Liver (tissue), 9 donors: ENCODE results near the gene CLEC20A. TPM values are rescaled to one million over a fixed set of nuclear protein-coding genes. Genes with fewer than 3 reads are reported as not detected.
A peak's percentile ranks its signal among the peaks of the same experiment; 100 is the strongest.

Experiments used
- DNase-seq: peaks from one replicate; pipeline ENCODE4 v3.0.0-alpha.2; 2017; ENCODE audit warnings: low spot score
- H3K27ac ChIP-seq, 2 donors: one replicate each; pipeline ENCODE4 v1.7.0; 2013; ENCODE audit warnings: inconsistent platforms in 2 of 2, low read length in 2 of 2, control low read depth in 1 of 2, low read depth in 1 of 2, mild to moderate bottlenecking in 1 of 2
- H3K27me3 ChIP-seq, 4 donors: one replicate each; pipeline versions ENCODE4 v1.6.1 to v1.7.0; 2013; ENCODE audit warnings: low read length in 3 of 4, inconsistent platforms in 1 of 4, mild to moderate bottlenecking in 1 of 4, moderate library complexity in 1 of 4; ENCODE audit not compliant: control insufficient read depth in 4 of 4, insufficient read depth in 4 of 4
- H3K36me3 ChIP-seq, 4 donors: one replicate each; pipeline versions ENCODE4 v1.6.1 to v1.7.0; 2013; ENCODE audit warnings: low read length in 3 of 4, mild to moderate bottlenecking in 3 of 4, low read depth in 1 of 4, moderate library complexity in 1 of 4; ENCODE audit not compliant: control insufficient read depth in 4 of 4, insufficient read depth in 3 of 4
- H3K4me1 ChIP-seq, 4 donors: one replicate each; pipeline versions ENCODE4 v1.6.1 to v1.7.0; 2013; ENCODE audit warnings: low read length in 3 of 4, mild to moderate bottlenecking in 3 of 4, moderate library complexity in 1 of 4; ENCODE audit not compliant: control insufficient read depth in 4 of 4, insufficient read depth in 4 of 4
- H3K4me3 ChIP-seq, 3 donors: one replicate each; pipeline versions ENCODE4 v1.6.1 to v1.7.0; 2013; ENCODE audit warnings: low read length in 3 of 3, control low read depth in 1 of 3, low read depth in 1 of 3, mild to moderate bottlenecking in 1 of 3
- H3K9ac ChIP-seq, 2 donors: one replicate each; pipeline ENCODE4 v1.7.0; 2013; ENCODE audit warnings: low read length in 2 of 2, mild to moderate bottlenecking in 2 of 2, moderate library complexity in 2 of 2, control low read depth in 1 of 2, low read depth in 1 of 2
- H3K9me3 ChIP-seq, 4 donors: one replicate each; pipeline versions ENCODE4 v1.6.1 to v1.7.0; 2013; ENCODE audit warnings: low read length in 3 of 4; ENCODE audit not compliant: control insufficient read depth in 4 of 4
- ATF3 ChIP-seq: IDR thresholded peaks from 2 replicates; pipeline ENCODE4 v1.6.1; 2016; ENCODE audit warnings: antibody characterized with exemption
- GABPA ChIP-seq, 2 donors: IDR thresholded peaks in 1 of 2; conservative IDR thresholded peaks in 1 of 2; 2 replicates each; pipeline ENCODE4 v1.6.1; 2016; ENCODE audit warnings: antibody characterized with exemption in 2 of 2, mild to moderate bottlenecking in 1 of 2, moderate library complexity in 1 of 2
- HNF4A ChIP-seq, 2 donors: conservative IDR thresholded peaks; 2 replicates each; pipeline ENCODE4 v1.6.1; 2016; ENCODE audit warnings: antibody characterized with exemption in 2 of 2, mild to moderate bottlenecking in 2 of 2
- HNF4G ChIP-seq: IDR thresholded peaks from 2 replicates; pipeline ENCODE4 v1.6.1; 2016; ENCODE audit warnings: antibody characterized with exemption
- JUND ChIP-seq, 2 donors: IDR thresholded peaks; 2 replicates each; pipeline ENCODE4 v1.6.1; 2016; ENCODE audit warnings: antibody characterized with exemption in 2 of 2
- MAX ChIP-seq: IDR thresholded peaks from 2 replicates; pipeline ENCODE4 v1.6.1; 2016; ENCODE audit warnings: antibody characterized with exemption
- NR2F2 ChIP-seq: IDR thresholded peaks from 2 replicates; pipeline ENCODE4 v1.6.1; 2016; ENCODE audit warnings: antibody characterized with exemption
- RAD21 ChIP-seq, 2 donors: IDR thresholded peaks; 2 replicates each; pipeline ENCODE4 v1.6.1; 2016; ENCODE audit warnings: antibody characterized with exemption in 2 of 2, mild to moderate bottlenecking in 2 of 2
- REST ChIP-seq: IDR thresholded peaks from 2 replicates; pipeline ENCODE4 v1.6.1; 2016; ENCODE audit warnings: antibody characterized with exemption, mild to moderate bottlenecking
- RXRA ChIP-seq, 2 donors: IDR thresholded peaks; 2 replicates each; pipeline ENCODE4 v1.6.1; 2017 to 2018; ENCODE audit warnings: antibody characterized with exemption in 2 of 2, mild to moderate bottlenecking in 1 of 2
- SP1 ChIP-seq: IDR thresholded peaks from 2 replicates; pipeline ENCODE4 v1.6.1; 2018; ENCODE audit warnings: antibody characterized with exemption, mild to moderate bottlenecking
- TAF1 ChIP-seq: conservative IDR thresholded peaks from 2 replicates; pipeline ENCODE4 v1.6.1; 2016; ENCODE audit warnings: antibody characterized with exemption, mild to moderate bottlenecking
- ZBTB33 ChIP-seq: IDR thresholded peaks from 2 replicates; pipeline ENCODE4 v1.6.1; 2016; ENCODE audit warnings: antibody characterized with exemption
- WGBS: extraction: QIAGEN DNeasy Blood & Tissue Kit; methylation state at CpG from one replicate; pipeline ENCODE4 v1.1.7; 2013; 5-methylcytosine and 5-hydroxymethylcytosine counted together
- polyA plus RNA-seq, 2 donors: library from polyadenylated mRNA; stranded (reverse) in 1 of 2; unstranded in 1 of 2; fragments of 200-250 nt in 1 of 2; fragments of >200 nt in 1 of 2; fragmentation: Nextera tagmentation in 1 of 2; extraction: Ambion mirVana in 1 of 2; gene quantifications; one replicate each; pipeline versions ENCODE4 v1.2.1 to v1.2.3, GENCODE V29; 2013 to 2015
- total RNA-seq, 2 donors: library from RNA; depleted of rRNA; stranded (reverse); fragments of >200 nt; gene quantifications; one replicate each; pipeline ENCODE4 v1.2.3, GENCODE V29; 2014
- donor health status: healthy.
- donor health status: healthy.
- donor health status: healthy.
- donor health status: healthy.
- donor health status: healthy.

The CLEC20A gene
- total and polyA plus RNA-seq, 4 donors = 0.33 TPM; not detected in 3

- Histone ChIP-seq H3K36me3 (no peaks in the 10 kb centered on the region), H3K9ac (no peak overlapping the region), H3K27ac (peak overlapping the region in 1 of 2 donors; percentile 72), H3K27me3 (no peaks in the 10 kb centered on the region), H3K9me3 (no peaks in the 10 kb centered on the region), H3K4me3 (no peak overlapping the region), H3K4me1 (peaks cover 2 to 43% (median 19%) of the 10 kb centered on the region in 4 donors)
- DNase-seq = no peak
- 82% methylated on average over 9 of the region's 9 CpGs for WGBS
- TF ChIP-seq HNF4A (conservative IDR thresholded peaks at IDR 0.05) = no peak
- no peak for TF ChIP-seq ZBTB33
- TF ChIP-seq TAF1 = no peak
- no peak for TF ChIP-seq HNF4G
- no peak for TF ChIP-seq GABPA (IDR thresholded peaks at IDR 0.05 in 1 of 2, conservative IDR thresholded peaks at IDR 0.05 in 1 of 2)
- TF ChIP-seq NR2F2 = no peak
- TF ChIP-seq ATF3 = no peak
- no peak for TF ChIP-seq REST
- no peak for TF ChIP-seq RAD21 (IDR thresholded peaks at IDR 0.05)
Observed at GRCh38 chr1:178538192-178538916, 41.6 kb upstream of the CLEC20A start.

GRCh38 chr1:178537382-178538090 is 40.8 kb upstream of the CLEC20A start:
- Histone ChIP-seq H3K27me3 (no peaks in the 10 kb centered on the region), H3K27ac (peak overlapping the region; percentile 72 to 90), H3K4me1 (peaks cover 2 to 39% (median 17%) of the 10 kb centered on the region in 4 donors), H3K9ac (peak overlapping the region in 1 of 2 donors; percentile 19), H3K36me3 (no peaks in the 10 kb centered on the region), H3K4me3 (no peak overlapping the region), H3K9me3 (no peaks in the 10 kb centered on the region)
- TF ChIP-seq GABPA (IDR thresholded peaks at IDR 0.05 in 1 of 2, conservative IDR thresholded peaks at IDR 0.05 in 1 of 2) = no peak
- no peak for TF ChIP-seq ZBTB33
- TF ChIP-seq RAD21 (IDR thresholded peaks at IDR 0.05) = no peak
- no peak for TF ChIP-seq JUND (IDR thresholded peaks at IDR 0.05)
- TF ChIP-seq ATF3 = peak; percentile 63
- no peak for TF ChIP-seq HNF4G
- TF ChIP-seq MAX = no peak
- TF ChIP-seq RXRA (IDR thresholded peaks at IDR 0.05) = peak in 1 of 2 donors; percentile 70
- peak; percentile 52 for TF ChIP-seq SP1
- TF ChIP-seq HNF4A (conservative IDR thresholded peaks at IDR 0.05) = peak; percentile 64 to 75
- TF ChIP-seq REST = no peak
- 43% methylated on average over 20 of the region's 20 CpGs for whole genome bisulfite sequencing
- peak; percentile 49 for DNase-seq
